ENCODE results near the gene MTUS2.

The MTUS2 gene

DNA sequence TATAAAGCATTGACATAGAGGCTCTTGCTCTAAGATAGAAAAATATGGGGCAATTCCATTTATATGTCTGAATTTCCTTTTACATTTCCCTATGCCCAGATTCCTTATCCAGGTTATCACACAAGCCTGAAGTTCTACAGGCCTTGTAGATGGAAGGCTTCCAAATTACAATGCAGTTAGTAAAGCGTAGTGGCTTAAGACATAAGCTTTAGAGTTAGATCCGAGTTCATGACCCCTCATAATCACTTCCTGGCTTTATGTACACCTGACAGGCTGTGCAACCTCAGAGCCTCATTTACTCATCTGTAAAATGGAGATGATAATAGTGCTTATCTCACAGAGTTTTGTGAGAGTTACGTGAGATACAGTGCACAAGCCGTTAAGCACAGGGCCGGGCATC lies 601.9 kb downstream of the MTUS2 start:
- no peak overlapping the region for H3K27ac ChIP-seq (ENCODE audit: insufficient read depth, low read length, poor library complexity, severe bottlenecking)

DNA sequence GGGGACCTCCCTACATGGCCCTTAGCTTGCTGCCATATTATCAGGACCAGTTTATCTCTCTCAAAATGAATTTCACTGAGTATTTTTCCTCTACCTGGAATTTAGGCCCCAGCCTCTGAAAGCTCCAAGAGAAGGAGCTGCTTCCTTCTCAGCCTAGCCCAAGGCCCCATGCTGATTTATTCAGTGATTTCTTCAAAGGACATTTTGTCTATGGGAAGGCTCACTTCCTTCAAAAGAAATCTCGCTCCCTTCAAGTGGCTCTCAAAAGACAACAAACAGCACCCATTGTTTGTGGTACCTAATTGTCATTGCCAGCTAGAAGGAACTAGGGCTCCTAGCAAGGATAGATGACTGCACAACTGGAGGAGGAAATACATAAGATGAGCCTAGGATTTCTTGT lies 602.9 kb downstream of the MTUS2 start:
- no peaks in the 10 kb centered on the region for H3K36me3 ChIP-seq (ENCODE audit: control insufficient read depth, insufficient read depth, low read length)
- no peaks in the 10 kb centered on the region for H3K9me3 ChIP-seq (ENCODE audit: control insufficient read depth, low read length)
- no peak overlapping the region for H3K4me3 ChIP-seq (ENCODE audit: insufficient read depth, low read depth, low read length, poor library complexity, severe bottlenecking)
- H3K4me1 ChIP-seq (ENCODE audit: control insufficient read depth, insufficient read depth, low read length, poor library complexity, severe bottlenecking), result peaks cover 1% of the 10 kb centered on the region
- H3K27ac ChIP-seq (ENCODE audit: insufficient read depth, low read length, poor library complexity, severe bottlenecking), result no peak overlapping the region
- DNase-seq, result no peak
- peaks cover 4% of the 10 kb centered on the region for H3K27me3 ChIP-seq (replicated peaks; ENCODE audit: control insufficient read depth, insufficient read depth, low read length, poor library complexity, severe bottlenecking)

More for the DNA sequence above, 601.9 kb downstream of the MTUS2 start:
- H3K27me3 ChIP-seq (replicated peaks; ENCODE audit: control insufficient read depth, insufficient read depth, low read length, poor library complexity, severe bottlenecking), result no peaks in the 10 kb centered on the region
- H3K9me3 ChIP-seq (ENCODE audit: control insufficient read depth, low read length), result no peaks in the 10 kb centered on the region
- no peaks in the 10 kb centered on the region for H3K36me3 ChIP-seq (ENCODE audit: control insufficient read depth, insufficient read depth, low read length)
- H3K4me1 ChIP-seq (ENCODE audit: control insufficient read depth, insufficient read depth, low read length, poor library complexity, severe bottlenecking), result no peaks in the 10 kb centered on the region
- H3K4me3 ChIP-seq (ENCODE audit: insufficient read depth, low read depth, low read length, poor library complexity, severe bottlenecking), result no peak overlapping the region
- no peak for DNase-seq

DNA sequence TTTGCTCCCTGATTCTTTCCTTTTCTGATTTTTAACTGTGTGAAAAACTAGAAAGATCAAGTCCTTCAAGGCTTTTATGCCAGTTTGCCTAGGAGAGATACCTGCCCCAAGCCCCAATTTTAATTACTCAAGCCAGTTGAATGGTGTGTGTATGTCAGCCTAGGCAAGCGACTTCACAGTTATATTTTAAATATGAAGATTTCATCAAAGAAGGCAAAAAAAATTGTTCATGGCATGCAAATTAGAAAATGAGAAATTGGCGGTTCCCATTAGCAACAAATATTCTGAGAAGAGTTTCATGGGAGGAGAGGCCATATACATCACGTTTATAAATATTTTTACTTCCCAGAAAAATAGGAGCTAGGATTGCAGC lies 607.8 kb downstream of the MTUS2 start:
- no peak for DNase-seq
- H3K4me3 ChIP-seq (ENCODE audit: insufficient read depth, low read depth, low read length, poor library complexity, severe bottlenecking), result no peak overlapping the region
- peaks cover 3% of the 10 kb centered on the region for H3K4me1 ChIP-seq (ENCODE audit: control insufficient read depth, insufficient read depth, low read length, poor library complexity, severe bottlenecking)
- peaks cover 16% of the 10 kb centered on the region for H3K27me3 ChIP-seq (replicated peaks; ENCODE audit: control insufficient read depth, insufficient read depth, low read length, poor library complexity, severe bottlenecking)
- H3K9me3 ChIP-seq (ENCODE audit: control insufficient read depth, low read length), result no peaks in the 10 kb centered on the region
- H3K27ac ChIP-seq (ENCODE audit: insufficient read depth, low read length, poor library complexity, severe bottlenecking), result no peak overlapping the region
- no peaks in the 10 kb centered on the region for H3K36me3 ChIP-seq (ENCODE audit: control insufficient read depth, insufficient read depth, low read length)

DNA sequence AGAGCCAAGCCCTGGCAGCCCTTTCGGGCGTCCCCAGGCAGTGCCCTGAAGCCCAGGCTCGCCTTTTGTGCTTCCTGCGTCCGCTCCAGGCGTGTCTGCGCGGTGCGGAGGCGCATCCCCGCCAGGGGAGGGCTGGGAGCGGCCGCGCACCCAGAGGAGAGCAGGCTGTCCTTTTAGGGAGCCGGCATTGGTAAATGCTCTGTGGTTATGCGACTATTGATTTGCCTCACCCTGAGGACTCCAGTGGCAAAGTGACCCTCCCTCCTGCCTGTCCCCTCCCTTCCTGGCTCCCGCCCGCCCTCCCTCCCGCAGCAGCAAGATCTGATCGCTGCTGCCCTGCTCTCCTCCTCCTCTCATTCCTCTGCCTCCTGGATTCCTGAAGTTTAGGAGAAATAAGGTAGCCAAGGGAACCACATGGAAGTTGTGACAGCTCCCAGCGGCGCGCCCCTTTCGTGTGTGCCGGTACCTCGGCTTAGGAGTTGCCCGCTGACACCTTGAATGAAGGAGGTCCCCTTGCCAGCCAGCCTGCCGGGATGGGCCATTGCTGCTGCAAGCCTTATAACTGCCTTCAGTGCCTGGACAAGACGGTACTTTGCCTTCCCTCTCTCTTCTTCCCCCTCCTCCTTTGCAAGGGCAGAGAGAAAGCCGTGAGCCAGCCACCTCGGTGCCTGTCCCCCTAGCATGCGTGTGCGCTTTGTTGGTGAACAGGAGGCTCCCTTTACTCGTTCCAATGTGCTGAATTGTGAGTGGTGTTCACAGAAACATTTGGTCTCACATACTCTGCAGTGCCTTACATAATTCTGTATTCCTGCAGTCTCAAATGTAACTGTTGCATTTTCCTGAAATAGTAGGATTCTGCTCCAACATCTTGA lies 608.4 kb downstream of the MTUS2 start:
- Histone ChIP-seq H3K36me3 (ENCODE audit: control insufficient read depth, insufficient read depth, low read length) (no peaks in the 10 kb centered on the region), H3K4me3 (ENCODE audit: insufficient read depth, low read depth, low read length, poor library complexity, severe bottlenecking) (no peak overlapping the region), H3K27me3 (replicated peaks; ENCODE audit: control insufficient read depth, insufficient read depth, low read length, poor library complexity, severe bottlenecking) (peaks cover 16% of the 10 kb centered on the region), H3K4me1 (ENCODE audit: control insufficient read depth, insufficient read depth, low read length, poor library complexity, severe bottlenecking) (peaks cover 3% of the 10 kb centered on the region), H3K27ac (ENCODE audit: insufficient read depth, low read length, poor library complexity, severe bottlenecking) (no peak overlapping the region), H3K9me3 (ENCODE audit: control insufficient read depth, low read length) (no peaks in the 10 kb centered on the region)
- DNase-seq, result no peak

DNA sequence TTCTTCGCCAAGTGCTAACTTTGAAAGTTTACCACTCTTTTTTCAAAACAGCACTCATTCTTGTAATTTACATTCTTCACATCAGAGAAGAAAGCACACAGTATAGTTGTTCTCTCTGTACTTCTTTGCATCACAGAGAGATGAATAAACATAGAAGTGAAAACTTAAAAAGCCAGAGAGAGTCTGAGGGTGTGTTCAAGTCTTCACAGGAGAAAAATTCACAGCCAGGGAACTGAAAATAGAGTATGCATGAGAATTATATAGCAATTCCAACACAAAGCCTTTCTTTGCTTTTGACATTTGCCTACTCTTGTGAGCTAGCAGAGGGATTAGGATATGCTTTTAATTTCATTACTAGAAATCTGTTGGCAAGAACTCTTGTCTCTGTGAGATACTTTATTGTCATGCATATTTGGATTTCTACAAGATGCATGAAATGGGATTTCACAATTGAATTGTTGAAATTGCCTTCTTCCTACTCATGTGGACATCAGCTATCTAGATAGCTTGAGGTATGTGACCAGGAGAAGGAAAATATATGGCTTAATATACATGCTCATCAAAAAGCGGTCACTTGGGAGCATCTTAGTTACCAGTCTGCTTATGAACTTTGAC lies 609.3 kb downstream of the MTUS2 start:
- peaks cover 16% of the 10 kb centered on the region for H3K27me3 ChIP-seq (replicated peaks; ENCODE audit: control insufficient read depth, insufficient read depth, low read length, poor library complexity, severe bottlenecking)
- no peak overlapping the region for H3K4me3 ChIP-seq (ENCODE audit: insufficient read depth, low read depth, low read length, poor library complexity, severe bottlenecking)
- H3K4me1 ChIP-seq (ENCODE audit: control insufficient read depth, insufficient read depth, low read length, poor library complexity, severe bottlenecking), result peaks cover 3% of the 10 kb centered on the region
- no peak for DNase-seq
- H3K27ac ChIP-seq (ENCODE audit: insufficient read depth, low read length, poor library complexity, severe bottlenecking), result no peak overlapping the region
- no peaks in the 10 kb centered on the region for H3K9me3 ChIP-seq (ENCODE audit: control insufficient read depth, low read length)
- no peaks in the 10 kb centered on the region for H3K36me3 ChIP-seq (ENCODE audit: control insufficient read depth, insufficient read depth, low read length)

DNA sequence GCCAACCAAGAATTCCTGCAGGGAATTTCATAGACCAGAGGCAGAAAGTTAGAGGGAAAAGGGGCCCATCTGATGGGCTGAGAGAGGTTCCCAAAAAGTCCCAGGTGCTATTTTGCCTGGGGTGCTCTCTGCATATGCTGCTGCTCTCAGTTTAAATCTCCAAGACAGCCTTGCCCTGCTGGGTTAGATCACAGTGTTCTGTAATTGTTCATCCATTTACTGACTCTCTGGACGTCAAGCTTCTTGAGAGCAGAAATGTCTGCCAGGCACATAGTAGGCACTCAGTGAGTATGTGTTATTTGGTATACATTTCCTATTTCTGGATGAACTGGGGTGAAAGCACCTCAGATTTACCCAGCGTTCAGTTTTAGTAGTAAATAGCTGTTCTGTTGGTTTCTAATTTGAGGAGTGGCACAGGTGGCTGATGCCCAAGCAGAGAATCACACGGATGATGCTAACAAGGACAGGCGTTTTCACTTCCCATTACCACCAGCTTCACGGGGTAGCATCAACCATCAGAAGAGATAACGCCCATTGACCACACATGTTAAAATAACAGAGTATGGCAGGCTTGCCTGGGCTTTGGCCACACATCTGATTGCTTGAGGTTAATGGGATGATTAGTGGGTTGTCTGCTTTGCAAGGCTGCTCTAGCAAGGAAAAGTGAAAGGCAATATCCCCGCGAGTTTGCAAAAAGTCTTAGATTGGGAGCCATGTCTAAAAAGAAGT lies 614.2 kb downstream of the MTUS2 start:
- DNase-seq, result no peak
- Histone ChIP-seq H3K27ac (ENCODE audit: insufficient read depth, low read length, poor library complexity, severe bottlenecking) (no peak overlapping the region), H3K4me3 (ENCODE audit: insufficient read depth, low read depth, low read length, poor library complexity, severe bottlenecking) (no peak overlapping the region), H3K27me3 (replicated peaks; ENCODE audit: control insufficient read depth, insufficient read depth, low read length, poor library complexity, severe bottlenecking) (peaks cover 6% of the 10 kb centered on the region), H3K4me1 (ENCODE audit: control insufficient read depth, insufficient read depth, low read length, poor library complexity, severe bottlenecking) (no peaks in the 10 kb centered on the region), H3K36me3 (ENCODE audit: control insufficient read depth, insufficient read depth, low read length) (no peaks in the 10 kb centered on the region), H3K9me3 (ENCODE audit: control insufficient read depth, low read length) (no peaks in the 10 kb centered on the region)

DNA sequence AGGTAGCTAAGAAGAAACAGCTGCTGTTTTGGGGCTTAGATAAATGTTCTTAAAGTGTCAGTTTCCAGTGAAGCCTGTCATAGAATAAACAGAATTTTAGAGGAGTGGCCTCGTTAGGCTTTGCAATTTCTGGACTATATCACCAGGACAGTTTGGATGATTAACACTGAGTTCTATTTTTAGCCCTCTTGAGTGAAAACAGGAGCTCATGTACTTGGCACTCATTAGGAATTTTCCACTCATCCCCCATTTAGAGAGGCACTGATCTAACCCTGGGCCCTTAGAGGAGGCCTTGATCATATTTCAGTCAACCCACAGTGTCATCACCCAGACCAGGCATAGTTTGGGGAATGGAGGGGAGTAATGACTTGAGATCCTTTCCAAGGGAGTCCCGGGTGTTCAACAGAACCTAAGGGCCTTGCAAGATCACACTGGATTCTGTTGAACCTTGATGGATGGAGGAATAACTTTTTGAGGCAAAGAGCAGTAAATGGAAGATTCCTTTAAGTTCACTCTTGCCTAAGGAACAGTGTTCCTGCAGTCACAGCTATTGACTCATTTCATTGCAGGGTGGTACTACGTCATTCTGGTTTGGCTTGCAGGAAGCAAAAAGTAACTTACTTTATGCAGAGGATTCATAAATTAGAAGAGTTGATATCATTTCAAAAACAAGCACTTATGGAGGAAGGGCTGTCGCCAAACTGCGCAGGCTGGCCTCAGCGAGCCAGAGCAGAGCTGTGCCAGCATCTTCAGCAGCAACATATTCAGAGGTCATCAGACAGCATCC lies 615.2 kb downstream of the MTUS2 start:
- no peaks in the 10 kb centered on the region for H3K4me1 ChIP-seq (ENCODE audit: control insufficient read depth, insufficient read depth, low read length, poor library complexity, severe bottlenecking)
- H3K9me3 ChIP-seq (ENCODE audit: control insufficient read depth, low read length), result no peaks in the 10 kb centered on the region
- no peaks in the 10 kb centered on the region for H3K27me3 ChIP-seq (replicated peaks; ENCODE audit: control insufficient read depth, insufficient read depth, low read length, poor library complexity, severe bottlenecking)
- no peak overlapping the region for H3K27ac ChIP-seq (ENCODE audit: insufficient read depth, low read length, poor library complexity, severe bottlenecking)
- H3K4me3 ChIP-seq (ENCODE audit: insufficient read depth, low read depth, low read length, poor library complexity, severe bottlenecking), result no peak overlapping the region
- no peaks in the 10 kb centered on the region for H3K36me3 ChIP-seq (ENCODE audit: control insufficient read depth, insufficient read depth, low read length)
- no peak for DNase-seq

DNA sequence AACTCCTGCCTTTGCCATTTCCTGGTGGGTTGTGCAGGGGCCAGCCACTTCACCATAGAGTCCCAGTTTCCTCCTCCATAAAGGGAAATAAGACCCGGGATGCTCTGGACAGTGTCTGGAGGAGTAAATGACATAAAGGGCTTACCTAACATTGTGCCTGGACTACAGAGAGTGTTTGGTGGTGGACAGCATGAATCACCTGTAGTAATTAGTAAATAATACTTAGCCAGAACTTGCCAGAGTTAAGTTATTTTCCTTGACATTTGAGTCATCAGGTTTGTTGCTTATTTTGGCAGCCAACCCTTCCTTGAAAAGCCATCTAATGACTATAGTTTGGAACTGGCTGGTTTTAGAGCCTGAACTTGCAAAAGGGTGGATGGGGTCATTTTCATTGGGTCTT lies 616.2 kb downstream of the MTUS2 start:
- no peak overlapping the region for H3K27ac ChIP-seq (ENCODE audit: insufficient read depth, low read length, poor library complexity, severe bottlenecking)
- H3K4me1 ChIP-seq (ENCODE audit: control insufficient read depth, insufficient read depth, low read length, poor library complexity, severe bottlenecking), result no peaks in the 10 kb centered on the region
- no peaks in the 10 kb centered on the region for H3K27me3 ChIP-seq (replicated peaks; ENCODE audit: control insufficient read depth, insufficient read depth, low read length, poor library complexity, severe bottlenecking)
- no peaks in the 10 kb centered on the region for H3K9me3 ChIP-seq (ENCODE audit: control insufficient read depth, low read length)
- no peak for DNase-seq
- no peaks in the 10 kb centered on the region for H3K36me3 ChIP-seq (ENCODE audit: control insufficient read depth, insufficient read depth, low read length)
- H3K4me3 ChIP-seq (ENCODE audit: insufficient read depth, low read depth, low read length, poor library complexity, severe bottlenecking), result no peak overlapping the region

DNA sequence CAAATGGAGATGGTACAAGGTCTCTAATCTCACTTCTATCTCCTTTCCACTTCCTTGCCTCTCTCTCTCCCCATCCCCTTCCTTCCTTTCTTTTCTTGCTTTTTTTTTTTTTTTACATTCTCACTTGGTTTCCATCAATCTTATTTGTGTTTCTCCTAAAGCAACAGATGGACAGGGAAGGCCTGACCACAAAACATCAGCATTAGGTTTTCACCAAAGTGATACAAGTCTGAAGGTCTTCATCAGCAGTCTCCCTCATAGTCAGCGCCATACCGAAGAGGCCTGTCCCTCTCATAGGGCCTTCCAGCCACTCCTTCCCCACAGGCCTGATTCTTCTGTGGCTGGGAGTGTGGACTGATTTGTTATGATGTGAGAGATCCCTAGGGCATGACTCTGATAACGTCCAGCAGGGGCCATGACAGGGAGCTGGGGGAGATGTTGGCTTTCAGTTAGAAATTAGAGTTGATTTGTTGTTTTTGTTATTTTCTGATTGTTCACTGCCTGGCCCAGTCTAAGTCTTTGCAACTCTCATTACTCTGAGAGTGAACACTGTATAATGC lies 616.7 kb downstream of the MTUS2 start:
- no peaks in the 10 kb centered on the region for H3K36me3 ChIP-seq (ENCODE audit: control insufficient read depth, insufficient read depth, low read length)
- H3K4me1 ChIP-seq (ENCODE audit: control insufficient read depth, insufficient read depth, low read length, poor library complexity, severe bottlenecking), result no peaks in the 10 kb centered on the region
- H3K9me3 ChIP-seq (ENCODE audit: control insufficient read depth, low read length), result no peaks in the 10 kb centered on the region
- no peaks in the 10 kb centered on the region for H3K27me3 ChIP-seq (replicated peaks; ENCODE audit: control insufficient read depth, insufficient read depth, low read length, poor library complexity, severe bottlenecking)
- no peak overlapping the region for H3K4me3 ChIP-seq (ENCODE audit: insufficient read depth, low read depth, low read length, poor library complexity, severe bottlenecking)
- H3K27ac ChIP-seq (ENCODE audit: insufficient read depth, low read length, poor library complexity, severe bottlenecking), result no peak overlapping the region
- no peak for DNase-seq
